Smooth muscle cell (in vitro differentiated cells): ENCODE measurements around the gene SLC37A4. TPM values are rescaled to one million over a fixed set of nuclear protein-coding genes. Genes with fewer than 3 reads are reported as not detected.
A peak's percentile ranks its signal among the peaks of the same experiment; 100 is the strongest.

Experiments
- DNase-seq: peaks from one replicate; lab custom pipeline; 2025; ENCODE audit not compliant: unreplicated experiment; lab: John Stamatoyannopoulos, UW
- H2AFZ ChIP-seq: fragments of 200-600 bp; sonication (generic); 2 replicates; pipeline ENCODE4 v1.6.0; 2016; ENCODE audit warnings: antibody characterized with exemption, low read depth, mild to moderate bottlenecking
- H3F3A ChIP-seq: fragments of 200-600 bp; sonication (generic); 2 replicates; pipeline ENCODE4 v1.6.0; 2017; ENCODE audit warnings: antibody characterized with exemption, low read depth
- H3K27ac ChIP-seq: fragments of 200-600 bp; sonication (generic); 2 replicates; pipeline ENCODE4 v1.5.1; 2016; ENCODE audit warnings: low read depth, mild to moderate bottlenecking
- H3K27me3 ChIP-seq: fragments of 200-600 bp; sonication (generic); 2 replicates; pipeline ENCODE4 v1.6.1; 2016; ENCODE audit warnings: low read depth, mild to moderate bottlenecking
- H3K36me3 ChIP-seq: fragments of 200-600 bp; sonication (generic); 2 replicates; pipeline ENCODE4 v1.5.1; 2016; ENCODE audit warnings: low read depth
- H3K4me1 ChIP-seq: fragments of 200-600 bp; sonication (generic); 2 replicates; pipeline ENCODE4 v1.5.1; 2016; ENCODE audit warnings: low read depth
- H3K4me2 ChIP-seq: fragments of 200-600 bp; sonication (generic); 2 replicates; pipeline ENCODE4 v1.6.0; 2016; ENCODE audit warnings: mild to moderate bottlenecking
- H3K4me3 ChIP-seq: fragments of 200-600 bp; sonication (generic); 2 replicates; pipeline ENCODE4 v1.5.1; 2016; ENCODE audit warnings: mild to moderate bottlenecking
- H3K79me2 ChIP-seq: fragments of 200-600 bp; sonication (generic); 2 replicates; pipeline ENCODE4 v1.6.0; 2016; ENCODE audit warnings: low read depth, mild to moderate bottlenecking
- H3K9ac ChIP-seq: fragments of 200-600 bp; sonication (generic); 2 replicates; pipeline ENCODE4 v1.6.0; 2016; ENCODE audit warnings: low read depth
- H3K9me3 ChIP-seq: fragments of 200-600 bp; sonication (generic); replicated peaks from 2 replicates; pipeline ENCODE4 v1.5.1; 2016; ENCODE audit warnings: low read depth
- H4K20me1 ChIP-seq: fragments of 200-600 bp; sonication (generic); 2 replicates; pipeline ENCODE4 v1.6.0; 2016; ENCODE audit warnings: low read depth
- WGBS: methylation state at CpG from one replicate; pipeline ENCODE4 v1.1.7; 2016; ENCODE audit warnings: low lambda C conversion rate; 5-methylcytosine and 5-hydroxymethylcytosine counted together
- polyA plus RNA-seq: library from polyadenylated mRNA; unstranded; fragments of >200 nt; fragmentation: Nextera tagmentation; extraction: Ambion mirVana; gene quantifications from 2 replicates; pipeline ENCODE4 v1.2.1, GENCODE V29; 2016
- total RNA-seq: library from RNA; depleted of rRNA; stranded (reverse); fragments of >200 nt; gene quantifications from 2 replicates; pipeline ENCODE4 v1.2.3, GENCODE V29; 2014
- TF ChIP-seq, protein P1 (sequence below): fragments of 200-600 bp; sonication (generic); IDR thresholded peaks from 2 replicates; pipeline ENCODE4 v1.5.1; 2017; ENCODE audit warnings: borderline replicate concordance, mild to moderate bottlenecking, antibody characterized with exemption; ENCODE audit not compliant: insufficient read depth, poor library complexity, severe bottlenecking

The SLC37A4 gene
- total and polyA plus RNA-seq, 2 experiments from 2014 or later: 22.3 to 22.8 TPM

GRCh38 chr11:119014209-119014924 lies 16.3 kb downstream of the SLC37A4 start:
- H3K4me1 ChIP-seq: peaks cover 11% of the 10 kb centered on the region
- DNase-seq: no peak
- 92% methylated on average over 17 of the region's 17 CpGs for WGBS
- TF ChIP-seq, protein P1, sequence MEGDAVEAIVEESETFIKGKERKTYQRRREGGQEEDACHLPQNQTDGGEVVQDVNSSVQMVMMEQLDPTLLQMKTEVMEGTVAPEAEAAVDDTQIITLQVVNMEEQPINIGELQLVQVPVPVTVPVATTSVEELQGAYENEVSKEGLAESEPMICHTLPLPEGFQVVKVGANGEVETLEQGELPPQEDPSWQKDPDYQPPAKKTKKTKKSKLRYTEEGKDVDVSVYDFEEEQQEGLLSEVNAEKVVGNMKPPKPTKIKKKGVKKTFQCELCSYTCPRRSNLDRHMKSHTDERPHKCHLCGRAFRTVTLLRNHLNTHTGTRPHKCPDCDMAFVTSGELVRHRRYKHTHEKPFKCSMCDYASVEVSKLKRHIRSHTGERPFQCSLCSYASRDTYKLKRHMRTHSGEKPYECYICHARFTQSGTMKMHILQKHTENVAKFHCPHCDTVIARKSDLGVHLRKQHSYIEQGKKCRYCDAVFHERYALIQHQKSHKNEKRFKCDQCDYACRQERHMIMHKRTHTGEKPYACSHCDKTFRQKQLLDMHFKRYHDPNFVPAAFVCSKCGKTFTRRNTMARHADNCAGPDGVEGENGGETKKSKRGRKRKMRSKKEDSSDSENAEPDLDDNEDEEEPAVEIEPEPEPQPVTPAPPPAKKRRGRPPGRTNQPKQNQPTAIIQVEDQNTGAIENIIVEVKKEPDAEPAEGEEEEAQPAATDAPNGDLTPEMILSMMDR: no peak
- H3K4me3 ChIP-seq: no peak overlapping the region
- no peaks in the 10 kb centered on the region for H3K36me3 ChIP-seq
- no peak overlapping the region for H2AFZ ChIP-seq
- H3K4me2 ChIP-seq: no peak overlapping the region
- peak overlapping the region; percentile 23 for H3K27ac ChIP-seq
- no peaks in the 10 kb centered on the region for H3K27me3 ChIP-seq
- H4K20me1 ChIP-seq: peaks cover 26% of the 10 kb centered on the region
- H3F3A ChIP-seq: peaks cover 37% of the 10 kb centered on the region
- peaks cover 34% of the 10 kb centered on the region for H3K79me2 ChIP-seq
- H3K9ac ChIP-seq: no peak overlapping the region
- H3K9me3 ChIP-seq: no peaks in the 10 kb centered on the region

- Histone ChIP-seq H2AFZ (no peak overlapping the region), H3K36me3 (no peaks in the 10 kb centered on the region), H3K9ac (no peak overlapping the region), H3K79me2 (peaks cover 24% of the 10 kb centered on the region), H3K4me1 (peaks cover 10% of the 10 kb centered on the region), H4K20me1 (peaks cover 26% of the 10 kb centered on the region), H3F3A (peaks cover 35% of the 10 kb centered on the region), H3K4me3 (no peak overlapping the region), H3K4me2 (no peak overlapping the region), H3K27ac (no peak overlapping the region), H3K27me3 (no peaks in the 10 kb centered on the region), H3K9me3 (no peaks in the 10 kb centered on the region)
- DNase-seq: no peak
- WGBS: 94% methylated on average over 3 of the region's 3 CpGs
- TF ChIP-seq, protein P1: no peak
Measured at GRCh38 chr11:119012629-119013170, 18.0 kb downstream of the SLC37A4 start.

GRCh38 chr11:119011476-119012053 lies 19.1 kb downstream of the SLC37A4 start:
- no peak for DNase-seq
- H3F3A ChIP-seq: peaks cover 29% of the 10 kb centered on the region
- H3K4me1 ChIP-seq: peaks cover under 1% of the 10 kb centered on the region
- H3K36me3 ChIP-seq: no peaks in the 10 kb centered on the region
- no peak overlapping the region for H3K27ac ChIP-seq
- TF ChIP-seq, protein P1: no peak
- H2AFZ ChIP-seq: no peak overlapping the region
- no peaks in the 10 kb centered on the region for H3K27me3 ChIP-seq
- no peak overlapping the region for H3K9ac ChIP-seq
- no peaks in the 10 kb centered on the region for H3K9me3 ChIP-seq
- H3K4me3 ChIP-seq: no peak overlapping the region
- peaks cover 15% of the 10 kb centered on the region for H3K79me2 ChIP-seq
- H3K4me2 ChIP-seq: no peak overlapping the region
- WGBS: 96% methylated on average over 6 of the region's 6 CpGs
- peaks cover 17% of the 10 kb centered on the region for H4K20me1 ChIP-seq
